Measurements from ENCODE around the gene CRELD1. TPM values are rescaled to one million over a fixed set of nuclear protein-coding genes. Genes with fewer than 3 reads are reported as not detected.

The CRELD1 gene
- total and polyA plus RNA-seq, 2 of the 4 experiments (the other 2 are of a cell fraction): 8.6 to 25.7 TPM

- Histone ChIP-seq H3K23ac (ENCODE audit: low read depth, low read length) (no peak overlapping the region), H3K4me3 (ENCODE audit: insufficient read depth, low read depth, low read length) (no peak overlapping the region), H3K14ac (replicated peaks; ENCODE audit: low read depth, low read length) (0 out of 2 replicates have a peak overlapping the region, but pooled peaks have one; percentile 33), H3K9ac (ENCODE audit: low read depth, low read length) (no peak overlapping the region), H2BK5ac (ENCODE audit: low read depth, low read length, poor library complexity, severe bottlenecking) (no peak overlapping the region), H3K27me3 (ENCODE audit: control insufficient read depth, insufficient read depth, low read length) (no peaks in the 10 kb centered on the region), H2BK120ac (ENCODE audit: low read depth, low read length) (no peak overlapping the region), H4K20me1 (ENCODE audit: insufficient read depth, low read length) (no peaks in the 10 kb centered on the region), H4K91ac (ENCODE audit: insufficient read depth, low read depth, low read length) (no peak overlapping the region), H3K9me3 (ENCODE audit: control insufficient read depth, insufficient read depth, low read length) (no peaks in the 10 kb centered on the region), H3K9me1 (ENCODE audit: insufficient read depth, low read length) (peaks cover 9% of the 10 kb centered on the region), H3K4ac (ENCODE audit: low read depth, low read length) (no peak overlapping the region; the same call in 1 of the 2 replicates), H3K4me1 (ENCODE audit: control insufficient read depth, insufficient read depth, low read length) (peaks cover 9% of the 10 kb centered on the region), H3K18ac (ENCODE audit: low read depth, low read length) (no peak overlapping the region), H2BK20ac (ENCODE audit: low read depth, low read length) (no peak overlapping the region), H2BK15ac (ENCODE audit: low read depth, low read length) (no peak overlapping the region), H3K27ac (ENCODE audit: insufficient read depth, low read length) (no peak overlapping the region), H3K36me3 (ENCODE audit: control insufficient read depth, insufficient read depth, low read length) (no peaks in the 10 kb centered on the region), H2AK9ac (replicated peaks; ENCODE audit: low read depth, low read length, poor library complexity) (no peak overlapping the region), H3K4me2 (ENCODE audit: low read depth, low read length) (no peak overlapping the region), H3K79me1 (ENCODE audit: low read depth in 1 of 2, low read length in 2 of 2) (no peaks in the 10 kb centered on the region), H4K8ac (ENCODE audit: low read depth in 2 of 2, low read length in 2 of 2) (no peak overlapping the region), H3K56ac (ENCODE audit: extremely low read depth, insufficient read depth, low read length) (no peak overlapping the region), H4K5ac (ENCODE audit: low read depth, low read length) (no peak overlapping the region), H2AFZ (replicated peaks; ENCODE audit: low read length, poor library complexity) (no peak overlapping the region), H2AK5ac (ENCODE audit: low read depth, low read length) (no peak overlapping the region)
- no TSS peak for BruUV-seq (replicated peaks)
- TF ChIP-seq RCOR1 (IDR thresholded peaks at IDR 0.05; ENCODE audit: insufficient replicate concordance, low read length) (no peak), NFE2L2 (IDR thresholded peaks at IDR 0.05; ENCODE audit: low read depth, low read length) (no peak), CHD1 (IDR thresholded peaks at IDR 0.05; ENCODE audit: low read depth, low read length) (no peak), BHLHE40 (IDR thresholded peaks at IDR 0.05; ENCODE audit: low read depth, low read length) (no peak), MAZ (IDR thresholded peaks at IDR 0.05; ENCODE audit: borderline replicate concordance, low read depth, low read length) (no peak), RFX5 (IDR thresholded peaks at IDR 0.05; ENCODE audit: low read depth, low read length) (no peak), USF2 (IDR thresholded peaks at IDR 0.05; ENCODE audit: low read depth, low read length) (no peak), RAD21 (IDR thresholded peaks at IDR 0.05; ENCODE audit: low read length) (no peak), ELK1 (IDR thresholded peaks at IDR 0.05; ENCODE audit: borderline replicate concordance, low read depth, low read length) (no peak)
- in situ Hi-C loops (cut with MboI; ENCODE audit: low sequenced_read_pairs) (no loop called here), dilution Hi-C loops (cut with HindIII; ENCODE audit: low sequenced_read_pairs, unreplicated experiment) (no loop called here), intact Hi-C loops (cut with micrococcal nuclease) (no loop called here)
- DNase-seq: peak; percentile 40
- ChIA-PET CTCF (interaction anchor here (1.0 kb wide), 1 partner anchor 9 kb away, joined by 4 read pairs; no protein-coding TSS in a partner anchor), POLR2A (ENCODE audit: unreplicated experiment) (no interaction called here)
- no peak for ATAC-seq (ENCODE audit: low read depth)
- 7% methylated on average over 3 of the region's 12 CpGs; no CpG with 5 or more reads in 1 of the 2 experiments for WGBS, 2 experiments (ENCODE audit: extremely low coverage in 2 of 2, insufficient read length in 1 of 2)
These were observed 21.5 kb downstream of the CRELD1 start for GRCh38 chr3:9955067-9955502.

Data from IMR-90 (cell line).